Thyroid gland (tissue), 4 donors: ENCODE results near the gene NPHS1. TPM values are rescaled to one million over a fixed set of nuclear protein-coding genes. Genes with fewer than 3 reads are reported as not detected.

Experiments
- DNase-seq, 2 donors: peaks; one replicate each; pipeline ENCODE4 v3.0.0-alpha.2; 2019
- H3K27ac ChIP-seq, 3 donors: fragments of 200-600 bp; sonication (generic); 1 replicate in 2 of 3; 2 replicates in 1 of 3; pipeline ENCODE4 v1.5.1; 2016 to 2019; ENCODE audit warnings: mild to moderate bottlenecking in 1 of 3, moderate library complexity in 1 of 3
- H3K27me3 ChIP-seq: fragments of 200-600 bp; sonication (generic); one replicate; pipeline ENCODE4 v1.5.1; 2019
- H3K36me3 ChIP-seq, 2 donors: fragments of 200-600 bp; sonication (generic); one replicate each; pipeline ENCODE4 v1.5.1; 2016 to 2019
- H3K4me1 ChIP-seq, 2 donors: fragments of 200-600 bp; sonication (generic); one replicate each; pipeline ENCODE4 v1.5.1; 2017 to 2019
- H3K4me3 ChIP-seq, 3 donors: fragments of 200-600 bp; sonication (generic); replicated peaks in 1 of 3; 1 replicate in 2 of 3; 2 replicates in 1 of 3; pipeline ENCODE4 v1.5.1; 2016; ENCODE audit warnings: mild to moderate bottlenecking in 1 of 3
- H3K9me3 ChIP-seq: fragments of 200-600 bp; sonication (generic); one replicate; pipeline ENCODE4 v1.5.1; 2017
- POLR2A ChIP-seq, 2 donors: fragments of 450-650 bp; IDR thresholded peaks; one replicate each; pipeline ENCODE4 v1.6.1; 2017; ENCODE audit warnings: antibody characterized with exemption in 2 of 2, mild to moderate bottlenecking in 2 of 2, moderate library complexity in 1 of 2
- WGBS, 2 donors: methylation state at CpG; one replicate each; pipeline ENCODE4 v1.1.5; 2017; 5-methylcytosine and 5-hydroxymethylcytosine counted together
- intact Hi-C: fragments of 100-400 bp; cut with DNase I; formaldehyde crosslinking; loops from one replicate; pipeline ENCODE4 v1.15.1; 2023
- total RNA-seq, 4 donors: library from RNA; depleted of rRNA; stranded (reverse); fragments of >200 nt; gene quantifications; one replicate each; pipeline ENCODE4 v1.2.3, GENCODE V29; 2016
- TF ChIP-seq, protein P1 (sequence below), 6 experiments: fragments of 200-600 bp in 3 of 6; fragments of 450-650 bp in 3 of 6; sonication (generic) in 3 of 6; IDR thresholded peaks; one replicate each; pipeline ENCODE4 v1.5.1; 2016 to 2019; ENCODE audit warnings: antibody characterized with exemption in 6 of 6, mild to moderate bottlenecking in 2 of 6, inconsistent platforms in 1 of 6, moderate library complexity in 1 of 6

Gene NPHS1
- total RNA-seq, 4 donors from 2014 or later: not detected

DNA sequence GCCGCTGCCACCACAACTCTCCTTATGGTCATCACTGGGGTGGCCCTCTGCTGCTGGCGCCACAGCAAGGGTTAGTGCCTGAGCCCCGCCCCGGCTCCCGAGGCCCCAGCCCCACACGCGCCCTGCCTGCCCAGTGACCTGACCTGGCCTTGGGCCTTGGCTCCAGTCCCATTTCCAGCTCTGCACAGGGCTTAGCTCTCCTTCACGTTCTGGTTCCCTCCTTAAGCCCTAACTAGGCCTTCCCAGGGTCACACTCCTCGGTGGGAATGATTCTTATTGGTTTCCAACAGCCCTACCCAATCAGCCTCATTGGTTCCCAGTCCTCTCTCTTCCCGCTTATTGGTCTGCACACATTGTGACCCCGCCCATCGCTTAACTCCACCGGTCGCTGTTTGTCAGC is 10.2 kb upstream of the NPHS1 start:
- 85 to 89% methylated on average over 13 to 14 of the region's 14 CpGs for WGBS, 2 donors
- TF ChIP-seq POLR2A (IDR thresholded peaks at IDR 0.05): no peak
- TF ChIP-seq, protein P1, sequence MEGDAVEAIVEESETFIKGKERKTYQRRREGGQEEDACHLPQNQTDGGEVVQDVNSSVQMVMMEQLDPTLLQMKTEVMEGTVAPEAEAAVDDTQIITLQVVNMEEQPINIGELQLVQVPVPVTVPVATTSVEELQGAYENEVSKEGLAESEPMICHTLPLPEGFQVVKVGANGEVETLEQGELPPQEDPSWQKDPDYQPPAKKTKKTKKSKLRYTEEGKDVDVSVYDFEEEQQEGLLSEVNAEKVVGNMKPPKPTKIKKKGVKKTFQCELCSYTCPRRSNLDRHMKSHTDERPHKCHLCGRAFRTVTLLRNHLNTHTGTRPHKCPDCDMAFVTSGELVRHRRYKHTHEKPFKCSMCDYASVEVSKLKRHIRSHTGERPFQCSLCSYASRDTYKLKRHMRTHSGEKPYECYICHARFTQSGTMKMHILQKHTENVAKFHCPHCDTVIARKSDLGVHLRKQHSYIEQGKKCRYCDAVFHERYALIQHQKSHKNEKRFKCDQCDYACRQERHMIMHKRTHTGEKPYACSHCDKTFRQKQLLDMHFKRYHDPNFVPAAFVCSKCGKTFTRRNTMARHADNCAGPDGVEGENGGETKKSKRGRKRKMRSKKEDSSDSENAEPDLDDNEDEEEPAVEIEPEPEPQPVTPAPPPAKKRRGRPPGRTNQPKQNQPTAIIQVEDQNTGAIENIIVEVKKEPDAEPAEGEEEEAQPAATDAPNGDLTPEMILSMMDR (IDR thresholded peaks at IDR 0.05): no peak
- DNase-seq: no peak
- H3K4me1 ChIP-seq: no peaks in the 10 kb centered on the region
- H3K4me3 ChIP-seq: no peak overlapping the region
- no peaks in the 10 kb centered on the region for H3K36me3 ChIP-seq
- no peak overlapping the region for H3K27ac ChIP-seq
- H3K9me3 ChIP-seq: no peaks in the 10 kb centered on the region
- intact Hi-C loops: no loop called here
- no peaks in the 10 kb centered on the region for H3K27me3 ChIP-seq

DNA sequence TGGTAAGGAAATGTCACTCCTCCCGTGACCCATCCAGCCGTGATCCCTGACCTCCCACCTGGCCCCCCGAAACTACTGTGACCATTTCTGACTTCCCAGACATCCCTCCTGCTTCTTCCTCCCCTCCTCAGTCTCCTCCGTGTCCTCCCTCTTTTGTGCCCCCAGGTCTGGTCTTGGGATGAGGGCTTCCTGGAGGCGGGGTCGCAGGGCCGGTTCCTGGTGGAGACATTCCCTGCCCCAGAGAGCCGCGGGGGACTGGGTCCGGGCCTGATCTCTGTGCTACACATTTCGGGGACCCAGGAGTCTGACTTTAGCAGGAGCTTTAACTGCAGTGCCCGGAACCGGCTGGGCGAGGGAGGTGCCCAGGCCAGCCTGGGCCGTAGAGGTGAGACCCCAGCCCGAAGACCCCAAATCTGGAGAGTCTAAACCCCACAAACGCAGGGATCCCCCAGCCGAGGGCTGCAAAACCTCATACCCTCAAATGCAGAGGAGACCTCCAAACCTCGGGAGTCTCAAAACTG is 9.4 kb upstream of the NPHS1 start:
- TF ChIP-seq, protein P1 (IDR thresholded peaks at IDR 0.05): no peak
- TF ChIP-seq POLR2A (IDR thresholded peaks at IDR 0.05): no peak
- Histone ChIP-seq H3K4me1 (peaks cover 5% of the 10 kb centered on the region in 2 donors), H3K4me3 (no peak overlapping the region), H3K27ac (no peak overlapping the region), H3K9me3 (no peaks in the 10 kb centered on the region), H3K27me3 (no peaks in the 10 kb centered on the region), H3K36me3 (no peaks in the 10 kb centered on the region)
- DNase-seq: no peak
- WGBS, 2 donors: 50 to 56% methylated on average over 16 to 18 of the region's 19 CpGs
- intact Hi-C loops: no loop called here

DNA sequence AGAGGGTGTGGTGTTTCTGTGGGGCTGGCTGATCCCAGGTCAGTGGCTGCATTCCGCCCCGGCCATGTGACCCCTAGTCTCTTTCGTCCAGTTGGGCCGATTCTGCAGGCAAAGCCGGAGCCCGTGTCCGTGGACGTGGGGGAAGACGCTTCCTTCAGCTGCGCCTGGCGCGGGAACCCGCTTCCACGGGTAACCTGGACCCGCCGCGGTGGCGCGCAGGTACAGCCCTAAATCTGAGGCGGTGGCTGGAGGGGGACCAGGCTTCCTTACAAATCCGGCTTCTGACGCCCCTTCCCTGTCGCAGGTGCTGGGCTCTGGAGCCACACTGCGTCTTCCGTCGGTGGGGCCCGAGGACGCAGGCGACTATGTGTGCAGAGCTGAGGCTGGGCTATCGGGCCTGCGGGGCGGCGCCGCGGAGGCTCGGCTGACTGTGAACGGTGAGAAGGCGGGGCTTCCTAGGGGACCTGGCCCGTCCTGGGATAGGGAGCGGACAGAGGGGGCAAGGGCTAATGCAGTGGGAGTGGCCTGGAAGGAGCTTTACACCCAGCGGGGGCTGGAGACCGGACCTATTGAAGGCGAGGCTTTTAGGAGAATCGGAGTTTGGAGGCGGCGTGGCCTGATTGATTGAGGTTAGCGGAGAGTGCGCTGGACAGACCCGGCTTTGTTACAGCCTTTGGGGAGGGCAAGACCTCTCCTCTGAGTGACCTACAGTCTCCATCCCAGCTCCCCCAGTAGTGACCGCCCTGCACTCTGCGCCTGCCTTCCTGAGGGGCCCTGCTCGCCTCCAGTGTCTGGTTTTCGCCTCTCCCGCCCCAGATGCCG is 8.7 kb upstream of the NPHS1 start:
- Histone ChIP-seq H3K27ac (no peak overlapping the region), H3K36me3 (no peaks in the 10 kb centered on the region), H3K4me3 (no peak overlapping the region), H3K27me3 (no peaks in the 10 kb centered on the region), H3K9me3 (no peaks in the 10 kb centered on the region), H3K4me1 (peaks cover 11 to 12% of the 10 kb centered on the region in 2 donors)
- TF ChIP-seq, protein P1 (IDR thresholded peaks at IDR 0.05): no peak
- no peak for TF ChIP-seq POLR2A (IDR thresholded peaks at IDR 0.05)
- intact Hi-C loops: no loop called here
- peak; percentile 23 to 36 for DNase-seq
- 20 to 21% methylated on average over 24 to 43 of the region's 55 CpGs for WGBS, 2 donors

DNA sequence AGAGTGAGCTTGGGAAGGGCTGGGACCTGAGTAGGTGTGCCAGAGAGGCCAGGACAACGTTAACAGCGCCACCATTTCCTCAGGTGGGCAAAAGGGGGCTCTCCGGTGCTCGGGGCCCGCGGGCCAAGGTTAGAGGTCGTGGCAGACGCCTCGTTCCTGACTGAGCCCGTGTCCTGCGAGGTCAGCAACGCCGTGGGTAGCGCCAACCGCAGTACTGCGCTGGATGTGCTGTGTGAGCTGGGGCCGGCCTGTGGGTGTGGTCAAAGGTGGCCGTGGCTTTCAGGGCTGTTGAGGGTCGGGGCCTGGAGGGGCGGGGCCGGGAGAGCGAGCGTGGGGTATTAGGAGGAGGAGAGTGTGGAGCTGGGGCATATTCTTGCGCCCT is 8.1 kb upstream of the NPHS1 start:
- H3K9me3 ChIP-seq: no peaks in the 10 kb centered on the region
- DNase-seq: no peak
- no peak overlapping the region for H3K27ac ChIP-seq
- H3K4me1 ChIP-seq: peaks cover 12 to 14% of the 10 kb centered on the region in 2 donors
- intact Hi-C loops: no loop called here
- no peaks in the 10 kb centered on the region for H3K36me3 ChIP-seq
- 22 to 33% methylated on average over 11 to 15 of the region's 24 CpGs for WGBS, 2 donors
- TF ChIP-seq POLR2A (IDR thresholded peaks at IDR 0.05): no peak
- TF ChIP-seq, protein P1 (IDR thresholded peaks at IDR 0.05): no peak
- no peaks in the 10 kb centered on the region for H3K27me3 ChIP-seq
- no peak overlapping the region for H3K4me3 ChIP-seq

DNA sequence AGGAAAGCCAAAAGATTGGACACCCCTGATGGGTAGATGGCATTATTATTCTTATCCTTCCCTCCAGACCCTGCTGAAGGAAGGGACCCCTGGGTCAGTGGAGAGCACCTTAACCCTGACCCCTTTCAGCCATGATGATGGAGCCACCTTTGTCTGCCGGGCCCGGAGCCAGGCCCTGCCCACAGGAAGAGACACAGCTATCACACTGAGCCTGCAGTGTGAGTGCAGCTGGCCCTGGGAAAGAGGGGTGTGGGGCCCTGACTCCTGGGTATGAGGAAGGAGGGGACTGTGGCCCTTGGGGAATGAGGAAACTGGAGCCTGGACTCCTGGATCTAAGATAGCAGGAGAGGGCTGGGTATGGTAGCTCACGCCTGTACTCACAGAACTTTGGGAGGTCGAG is 7.1 kb upstream of the NPHS1 start:
- WGBS, 2 donors: 88 to 96% methylated on average over 4 of the region's 4 CpGs
- Histone ChIP-seq H3K27me3 (no peaks in the 10 kb centered on the region), H3K27ac (no peak overlapping the region), H3K4me1 (peaks cover 12 to 14% of the 10 kb centered on the region in 2 donors), H3K36me3 (no peaks in the 10 kb centered on the region), H3K4me3 (no peak overlapping the region), H3K9me3 (no peaks in the 10 kb centered on the region)
- intact Hi-C loops: no loop called here
- TF ChIP-seq, protein P1 (IDR thresholded peaks at IDR 0.05): no peak
- TF ChIP-seq POLR2A (IDR thresholded peaks at IDR 0.05): no peak
- no peak for DNase-seq
